Tibial nerve (tissue), 4 donors: ENCODE data around the gene FBXL7. TPM values are rescaled to one million over a fixed set of nuclear protein-coding genes. Genes with fewer than 3 reads are reported as not detected.

Experiments used
- DNase-seq, 2 donors: peaks; one replicate each; pipeline ENCODE4 v3.0.0-alpha.2; 2019; ENCODE audit warnings: low spot score in 2 of 2
- H3K27ac ChIP-seq, 4 donors: fragments of 200-600 bp; sonication (generic) in 3 of 4; one replicate each; pipeline ENCODE4 v1.5.1; 2017 to 2019; ENCODE audit warnings: mild to moderate bottlenecking in 1 of 4
- H3K27me3 ChIP-seq, 2 donors: fragments of 200-600 bp; sonication (generic) in 1 of 2; one replicate each; pipeline versions ENCODE4 v1.5.1 to v1.6.0; 2017 to 2019
- H3K36me3 ChIP-seq, 3 donors: fragments of 200-600 bp; sonication (generic); one replicate each; pipeline ENCODE4 v1.5.1; 2018 to 2019
- H3K4me1 ChIP-seq, 4 donors: fragments of 200-600 bp; sonication (generic) in 3 of 4; one replicate each; pipeline ENCODE4 v1.5.1; 2017 to 2019
- H3K4me3 ChIP-seq, 4 donors: fragments of 200-600 bp; sonication (generic) in 3 of 4; one replicate each; pipeline ENCODE4 v1.5.1; 2017 to 2019; ENCODE audit warnings: mild to moderate bottlenecking in 1 of 4, moderate library complexity in 1 of 4
- H3K9me3 ChIP-seq, 4 donors: fragments of 200-600 bp; sonication (generic) in 3 of 4; one replicate each; pipeline ENCODE4 v1.5.1; 2017 to 2019
- EP300 ChIP-seq, 2 donors: sonication (generic); formaldehyde crosslinking; IDR thresholded peaks; one replicate each; pipeline ENCODE4 v1.6.1; 2017; ENCODE audit warnings: antibody characterized with exemption in 2 of 2, mild to moderate bottlenecking in 1 of 2
- POLR2A ChIP-seq, 2 donors: fragments of 450-650 bp; IDR thresholded peaks; one replicate each; pipeline ENCODE4 v1.6.1; 2017; ENCODE audit warnings: antibody characterized with exemption in 2 of 2, mild to moderate bottlenecking in 2 of 2, moderate library complexity in 2 of 2
- WGBS, 2 donors: methylation state at CpG; one replicate each; pipeline ENCODE4 v1.1.5; 2018; 5-methylcytosine and 5-hydroxymethylcytosine counted together
- total RNA-seq, 4 donors: library from RNA; depleted of rRNA; stranded (reverse); fragments of >200 nt; gene quantifications; one replicate each; pipeline ENCODE4 v1.1.0, GENCODE V29; 2016
- TF ChIP-seq, protein P1 (sequence below), 5 experiments: fragments of 200-600 bp in 3 of 5; fragments of 450-650 bp in 2 of 5; sonication (generic) in 3 of 5; IDR thresholded peaks; one replicate each; pipeline ENCODE4 v1.5.1; 2016 to 2019; ENCODE audit warnings: antibody characterized with exemption in 5 of 5, mild to moderate bottlenecking in 3 of 5, moderate library complexity in 2 of 5

Gene FBXL7
- total RNA-seq, 4 donors from 2014 or later: 33.6 to 54.5 (median 40.9) TPM

DNA sequence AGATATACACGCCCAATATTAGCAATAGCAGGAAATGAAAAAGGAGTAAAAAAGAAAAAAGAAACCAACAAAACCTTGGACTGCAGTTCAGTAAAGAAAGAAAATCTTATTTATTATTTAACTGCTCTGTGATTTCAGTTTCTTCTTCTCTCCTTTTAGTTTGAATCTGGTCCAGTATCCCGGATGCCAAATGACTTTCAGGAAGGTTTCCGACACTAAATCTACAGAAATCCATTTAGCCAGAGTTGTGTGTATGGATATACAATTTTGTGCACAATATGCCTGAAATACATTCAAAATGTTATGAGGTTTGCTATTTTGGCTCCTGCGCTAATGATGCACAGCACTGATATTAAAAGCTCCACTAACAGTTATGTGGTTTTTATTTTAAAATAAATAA is 64.5 kb downstream of the FBXL7 start:
- Histone ChIP-seq H3K4me3 (no peak overlapping the region), H3K9me3 (peaks cover 0 to 9% (median 0%) of the 10 kb centered on the region in 4 donors), H3K27me3 (no peaks in the 10 kb centered on the region), H3K36me3 (peaks cover 0 to 14% (median 0%) of the 10 kb centered on the region in 3 donors), H3K27ac (no peak overlapping the region), H3K4me1 (peaks cover 0 to 8% (median 0%) of the 10 kb centered on the region in 4 donors)
- TF ChIP-seq POLR2A (IDR thresholded peaks at IDR 0.05): no peak
- TF ChIP-seq EP300 (IDR thresholded peaks at IDR 0.05): no peak
- TF ChIP-seq, protein P1, sequence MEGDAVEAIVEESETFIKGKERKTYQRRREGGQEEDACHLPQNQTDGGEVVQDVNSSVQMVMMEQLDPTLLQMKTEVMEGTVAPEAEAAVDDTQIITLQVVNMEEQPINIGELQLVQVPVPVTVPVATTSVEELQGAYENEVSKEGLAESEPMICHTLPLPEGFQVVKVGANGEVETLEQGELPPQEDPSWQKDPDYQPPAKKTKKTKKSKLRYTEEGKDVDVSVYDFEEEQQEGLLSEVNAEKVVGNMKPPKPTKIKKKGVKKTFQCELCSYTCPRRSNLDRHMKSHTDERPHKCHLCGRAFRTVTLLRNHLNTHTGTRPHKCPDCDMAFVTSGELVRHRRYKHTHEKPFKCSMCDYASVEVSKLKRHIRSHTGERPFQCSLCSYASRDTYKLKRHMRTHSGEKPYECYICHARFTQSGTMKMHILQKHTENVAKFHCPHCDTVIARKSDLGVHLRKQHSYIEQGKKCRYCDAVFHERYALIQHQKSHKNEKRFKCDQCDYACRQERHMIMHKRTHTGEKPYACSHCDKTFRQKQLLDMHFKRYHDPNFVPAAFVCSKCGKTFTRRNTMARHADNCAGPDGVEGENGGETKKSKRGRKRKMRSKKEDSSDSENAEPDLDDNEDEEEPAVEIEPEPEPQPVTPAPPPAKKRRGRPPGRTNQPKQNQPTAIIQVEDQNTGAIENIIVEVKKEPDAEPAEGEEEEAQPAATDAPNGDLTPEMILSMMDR (IDR thresholded peaks at IDR 0.05): no peak
- DNase-seq: no peak
- WGBS, 2 donors: 78 to 81% methylated on average over 4 of the region's 4 CpGs

DNA sequence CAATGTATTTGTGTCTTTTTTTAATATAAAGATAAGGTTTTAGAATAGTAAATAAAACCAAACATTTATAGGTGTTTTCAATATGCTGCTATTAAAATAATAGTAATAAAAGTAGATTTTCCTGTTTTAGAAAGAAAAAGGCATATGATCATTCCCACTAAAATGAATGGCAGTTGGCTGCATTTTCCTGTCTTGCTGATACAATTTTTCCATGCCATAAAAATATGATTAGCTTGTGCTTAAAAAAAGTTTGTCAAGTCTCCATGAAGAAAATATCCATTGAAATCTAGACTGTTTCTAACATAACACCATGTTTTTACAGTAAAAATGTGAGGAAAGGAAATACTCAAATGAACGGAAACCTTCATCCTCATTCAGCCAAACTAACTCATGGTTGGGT is 65.0 kb downstream of the FBXL7 start:
- TF ChIP-seq, protein P1 (IDR thresholded peaks at IDR 0.05): no peak
- TF ChIP-seq EP300 (IDR thresholded peaks at IDR 0.05) (no peak), POLR2A (IDR thresholded peaks at IDR 0.05) (no peak)
- Histone ChIP-seq H3K4me1 (peaks cover 0 to 8% (median 0%) of the 10 kb centered on the region in 4 donors), H3K27ac (no peak overlapping the region), H3K36me3 (peaks cover 0 to 14% (median 0%) of the 10 kb centered on the region in 3 donors), H3K4me3 (no peak overlapping the region), H3K27me3 (no peaks in the 10 kb centered on the region), H3K9me3 (peaks cover 0 to 9% (median 0%) of the 10 kb centered on the region in 4 donors)
- DNase-seq: no peak
- WGBS, 2 donors: 83 to 88% methylated on average over 1 of the region's 1 CpG

DNA sequence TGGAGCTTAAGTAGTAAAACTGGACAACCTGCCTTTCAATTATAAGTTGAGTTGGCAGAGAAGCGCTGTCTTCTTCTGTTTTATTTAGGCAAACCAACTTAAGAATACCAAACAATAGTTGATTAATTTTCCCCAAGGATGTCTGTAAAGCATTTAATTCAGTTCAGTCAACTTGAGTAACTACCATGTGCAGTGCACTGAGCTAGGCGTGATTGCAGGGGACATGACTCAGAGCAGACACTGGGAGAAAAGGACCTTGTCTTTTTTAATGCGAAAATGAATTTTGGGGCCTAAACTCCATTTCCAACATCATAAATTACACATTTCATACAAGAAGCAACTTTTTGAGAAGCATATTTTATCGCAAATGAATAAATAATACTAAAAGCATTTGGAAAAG is 66.3 kb downstream of the FBXL7 start:
- TF ChIP-seq POLR2A (IDR thresholded peaks at IDR 0.05): no peak
- TF ChIP-seq, protein P1 (IDR thresholded peaks at IDR 0.05): no peak
- no peaks in the 10 kb centered on the region for H3K27me3 ChIP-seq
- peaks cover 0 to 11% (median 0%) of the 10 kb centered on the region in 4 donors for H3K4me1 ChIP-seq
- 82 to 86% methylated on average over 4 of the region's 4 CpGs for WGBS, 2 donors
- peaks cover 0 to 7% (median 0%) of the 10 kb centered on the region in 4 donors for H3K9me3 ChIP-seq
- DNase-seq: no peak
- no peak overlapping the region for H3K4me3 ChIP-seq
- H3K36me3 ChIP-seq: peaks cover 0 to 9% (median 0%) of the 10 kb centered on the region in 3 donors
- H3K27ac ChIP-seq: no peak overlapping the region

GRCh38 chr5:15566789-15567188 is 66.8 kb downstream of the FBXL7 start:
- TF ChIP-seq POLR2A (IDR thresholded peaks at IDR 0.05) (no peak), EP300 (IDR thresholded peaks at IDR 0.05) (no peak)
- TF ChIP-seq, protein P1 (IDR thresholded peaks at IDR 0.05): no peak
- Histone ChIP-seq H3K4me3 (no peak overlapping the region), H3K27ac (no peak overlapping the region)

GRCh38 chr5:15570491-15570890 is 70.5 kb downstream of the FBXL7 start:
- Histone ChIP-seq H3K4me1 (peaks cover 0 to 39% (median 13%) of the 10 kb centered on the region in 4 donors), H3K36me3 (no peaks in the 10 kb centered on the region), H3K4me3 (no peak overlapping the region), H3K9me3 (no peaks in the 10 kb centered on the region), H3K27ac (no peak overlapping the region), H3K27me3 (no peaks in the 10 kb centered on the region)
- WGBS, 2 donors: 89 to 97% methylated on average over 5 of the region's 5 CpGs
- TF ChIP-seq EP300 (IDR thresholded peaks at IDR 0.05) (no peak), POLR2A (IDR thresholded peaks at IDR 0.05) (no peak)
- TF ChIP-seq, protein P1 (IDR thresholded peaks at IDR 0.05): no peak
- DNase-seq: no peak

More at GRCh38 chr5:15566789-15567188, 66.8 kb downstream of the FBXL7 start:
- Histone ChIP-seq H3K9me3 (peaks cover 0 to 3% (median 0%) of the 10 kb centered on the region in 4 donors), H3K36me3 (peaks cover 0 to 4% (median 0%) of the 10 kb centered on the region in 3 donors), H3K4me1 (peaks cover 0 to 15% (median 0%) of the 10 kb centered on the region in 4 donors), H3K27me3 (no peaks in the 10 kb centered on the region)
- DNase-seq: no peak
